Measurements from ENCODE around the gene NCKAP1.

The NCKAP1 gene

GRCh38 chr2:183078464-183079138 lies 40.3 kb upstream of the NCKAP1 start, which contains the start of gene DUSP19:
DUSP19 (plus strand) TSS chr2:183078747; CDS start chr2:183078934, 187 bp downstream.
- Histone ChIP-seq H4K8ac (ENCODE audit: low read depth, low read length) (peak within 1 kb of the TSS; percentile 94), H3K14ac (ENCODE audit: low read length) (peak within 1 kb of the TSS; percentile 67), H3K79me2 (ENCODE audit: control insufficient read depth, insufficient read depth, low read length, poor library complexity) (no peaks in the 10 kb centered on the region), H3K36me3 (ENCODE audit: control insufficient read depth in 1 of 2, insufficient read depth in 2 of 2, low read length in 2 of 2) (no peaks in the 10 kb centered on the region), H2BK120ac (ENCODE audit: insufficient read depth, low read length, poor library complexity) (no peak within 1 kb of the TSS), H2AK5ac (ENCODE audit: low read length) (no peak within 1 kb of the TSS), H3K27ac (ENCODE audit: low read depth, low read length) (no peak within 1 kb of the TSS), H2BK5ac (ENCODE audit: low read depth, low read length, poor library complexity) (no peak within 1 kb of the TSS), H3K9me3 (ENCODE audit: insufficient read depth, low read depth, low read length) (no peaks in the 10 kb centered on the region), H3K4me3 (ENCODE audit: low read depth, low read length) (peak within 1 kb of the TSS; percentile 70), H2AFZ (ENCODE audit: insufficient read depth, low read length, poor library complexity) (peak within 1 kb of the TSS; percentile 93), H3K18ac (ENCODE audit: low read length) (peak within 1 kb of the TSS; percentile 70), H3K4ac (ENCODE audit: low read depth, low read length) (no peak within 1 kb of the TSS), H3K9ac (ENCODE audit: low read length) (peak within 1 kb of the TSS; percentile 42), H3K4me1 (ENCODE audit: control insufficient read depth in 1 of 2, insufficient read depth in 2 of 2, low read length in 2 of 2) (peaks cover 3 to 4% of the 10 kb centered on the region in 2 experiments), H3K27me3 (ENCODE audit: insufficient read depth, low read length) (no peaks in the 10 kb centered on the region), H2BK12ac (ENCODE audit: low read length) (no peak within 1 kb of the TSS), H3K23ac (ENCODE audit: low read length) (no peak within 1 kb of the TSS), H4K12ac (ENCODE audit: low read depth, low read length) (peak within 1 kb of the TSS; percentile 19), H4K91ac (ENCODE audit: low read depth, low read length) (no peak within 1 kb of the TSS), H3K79me1 (ENCODE audit: low read length) (no peaks in the 10 kb centered on the region), H3K4me2 (ENCODE audit: low read length) (peak within 1 kb of the TSS; percentile 96)
- peak; percentile 98 to 100 for DNase-seq
- no CpG with 5 or more reads among the region's 20 CpGs for WGBS (ENCODE audit: extremely low coverage, insufficient coverage, insufficient read length)

GRCh38 chr2:183078163-183078463 lies 39.9 kb upstream of the NCKAP1 start:
- Histone ChIP-seq H4K8ac (ENCODE audit: low read depth, low read length) (no peak overlapping the region), H3K4me3 (ENCODE audit: low read depth, low read length) (peak overlapping the region; percentile 70), H3K36me3 (ENCODE audit: control insufficient read depth in 1 of 2, insufficient read depth in 2 of 2, low read length in 2 of 2) (no peaks in the 10 kb centered on the region), H3K23ac (ENCODE audit: low read length) (no peak overlapping the region), H3K18ac (ENCODE audit: low read length) (no peak overlapping the region), H3K4ac (ENCODE audit: low read depth, low read length) (no peak overlapping the region), H3K79me1 (ENCODE audit: low read length) (no peaks in the 10 kb centered on the region), H3K14ac (ENCODE audit: low read length) (no peak overlapping the region), H3K4me2 (ENCODE audit: low read length) (peak overlapping the region; percentile 96), H3K9ac (ENCODE audit: low read length) (peak overlapping the region; percentile 42), H2BK120ac (ENCODE audit: insufficient read depth, low read length, poor library complexity) (no peak overlapping the region), H4K12ac (ENCODE audit: low read depth, low read length) (no peak overlapping the region), H4K91ac (ENCODE audit: low read depth, low read length) (no peak overlapping the region), H3K9me3 (ENCODE audit: insufficient read depth, low read depth, low read length) (no peaks in the 10 kb centered on the region), H2AFZ (ENCODE audit: insufficient read depth, low read length, poor library complexity) (no peak overlapping the region), H3K79me2 (ENCODE audit: control insufficient read depth, insufficient read depth, low read length, poor library complexity) (no peaks in the 10 kb centered on the region), H2AK5ac (ENCODE audit: low read length) (no peak overlapping the region), H3K4me1 (ENCODE audit: control insufficient read depth in 1 of 2, insufficient read depth in 2 of 2, low read length in 2 of 2) (peaks cover 3 to 4% of the 10 kb centered on the region in 2 experiments), H3K27ac (ENCODE audit: low read depth, low read length) (no peak overlapping the region), H2BK12ac (ENCODE audit: low read length) (no peak overlapping the region), H2BK5ac (ENCODE audit: low read depth, low read length, poor library complexity) (no peak overlapping the region), H3K27me3 (ENCODE audit: insufficient read depth, low read length) (no peaks in the 10 kb centered on the region)
- DNase-seq = no peak
- no CpG with 5 or more reads among the region's 8 CpGs for WGBS (ENCODE audit: extremely low coverage, insufficient coverage, insufficient read length)

GRCh38 chr2:183072177-183072576 lies 33.9 kb upstream of the NCKAP1 start:
- Histone ChIP-seq H3K4me1 (ENCODE audit: control insufficient read depth in 1 of 2, insufficient read depth in 2 of 2, low read length in 2 of 2) (no peaks in the 10 kb centered on the region), H3K79me1 (ENCODE audit: low read length) (no peaks in the 10 kb centered on the region), H3K18ac (ENCODE audit: low read length) (no peak overlapping the region), H2BK5ac (ENCODE audit: low read depth, low read length, poor library complexity) (no peak overlapping the region), H3K9ac (ENCODE audit: low read length) (no peak overlapping the region), H3K27ac (ENCODE audit: low read depth, low read length) (no peak overlapping the region), H3K4ac (ENCODE audit: low read depth, low read length) (no peak overlapping the region), H3K14ac (ENCODE audit: low read length) (no peak overlapping the region), H3K23ac (ENCODE audit: low read length) (no peak overlapping the region), H3K27me3 (ENCODE audit: insufficient read depth, low read length) (no peaks in the 10 kb centered on the region), H3K4me3 (ENCODE audit: low read depth, low read length) (no peak overlapping the region), H3K4me2 (ENCODE audit: low read length) (no peak overlapping the region), H2AFZ (ENCODE audit: insufficient read depth, low read length, poor library complexity) (no peak overlapping the region), H3K36me3 (ENCODE audit: control insufficient read depth in 1 of 2, insufficient read depth in 2 of 2, low read length in 2 of 2) (no peaks in the 10 kb centered on the region), H2BK120ac (ENCODE audit: insufficient read depth, low read length, poor library complexity) (no peak overlapping the region), H3K9me3 (ENCODE audit: insufficient read depth, low read depth, low read length) (peaks cover 13% of the 10 kb centered on the region), H4K8ac (ENCODE audit: low read depth, low read length) (no peak overlapping the region), H2AK5ac (ENCODE audit: low read length) (no peak overlapping the region), H3K79me2 (ENCODE audit: control insufficient read depth, insufficient read depth, low read length, poor library complexity) (no peaks in the 10 kb centered on the region), H2BK12ac (ENCODE audit: low read length) (no peak overlapping the region), H4K12ac (ENCODE audit: low read depth, low read length) (no peak overlapping the region), H4K91ac (ENCODE audit: low read depth, low read length) (no peak overlapping the region)
- DNase-seq = no peak
- no CpG with 5 or more reads among the region's 7 CpGs for WGBS (ENCODE audit: extremely low coverage, insufficient coverage, insufficient read length)

- no CpG with 5 or more reads among the region's 34 CpGs for WGBS (ENCODE audit: extremely low coverage, insufficient coverage, insufficient read length)
- DNase-seq = peak; percentile 39 to 73
- Histone ChIP-seq H2BK5ac (ENCODE audit: low read depth, low read length, poor library complexity) (no peak overlapping the region), H3K79me1 (ENCODE audit: low read length) (no peaks in the 10 kb centered on the region), H3K27me3 (ENCODE audit: insufficient read depth, low read length) (no peaks in the 10 kb centered on the region), H3K9me3 (ENCODE audit: insufficient read depth, low read depth, low read length) (peaks cover 13% of the 10 kb centered on the region), H3K4me1 (ENCODE audit: control insufficient read depth in 1 of 2, insufficient read depth in 2 of 2, low read length in 2 of 2) (no peaks in the 10 kb centered on the region), H3K14ac (ENCODE audit: low read length) (no peak overlapping the region), H2AK5ac (ENCODE audit: low read length) (no peak overlapping the region), H3K79me2 (ENCODE audit: control insufficient read depth, insufficient read depth, low read length, poor library complexity) (no peaks in the 10 kb centered on the region), H3K4me3 (ENCODE audit: low read depth, low read length) (no peak overlapping the region), H3K4ac (ENCODE audit: low read depth, low read length) (no peak overlapping the region), H3K23ac (ENCODE audit: low read length) (no peak overlapping the region), H4K12ac (ENCODE audit: low read depth, low read length) (no peak overlapping the region), H3K36me3 (ENCODE audit: control insufficient read depth in 1 of 2, insufficient read depth in 2 of 2, low read length in 2 of 2) (no peaks in the 10 kb centered on the region), H3K4me2 (ENCODE audit: low read length) (no peak overlapping the region), H2BK12ac (ENCODE audit: low read length) (no peak overlapping the region), H3K18ac (ENCODE audit: low read length) (no peak overlapping the region), H4K8ac (ENCODE audit: low read depth, low read length) (peak overlapping the region; percentile 26), H2BK120ac (ENCODE audit: insufficient read depth, low read length, poor library complexity) (no peak overlapping the region), H4K91ac (ENCODE audit: low read depth, low read length) (no peak overlapping the region), H2AFZ (ENCODE audit: insufficient read depth, low read length, poor library complexity) (no peak overlapping the region), H3K9ac (ENCODE audit: low read length) (no peak overlapping the region), H3K27ac (ENCODE audit: low read depth, low read length) (no peak overlapping the region)
Observed at GRCh38 chr2:183070942-183071844, 32.9 kb upstream of the NCKAP1 start.

Measured in trophoblast cell (in vitro differentiated cells and primary cell).